ACHN (cell line): ENCODE measurements around the gene ACTRT3.

Experiments used
- DNase-seq: peaks from one replicate; pipeline ENCODE4 v3.0.0-alpha.2; 2015
- in situ Hi-C: cut with HindIII; loops from 2 replicates; pipeline ENCODE4 v1.10.0; 2017; ENCODE audit warnings: low sequenced_read_pairs, low pct_ligation_motif_present, low pct_unique_long_range_greater_than_20kb

The ACTRT3 gene

DNA sequence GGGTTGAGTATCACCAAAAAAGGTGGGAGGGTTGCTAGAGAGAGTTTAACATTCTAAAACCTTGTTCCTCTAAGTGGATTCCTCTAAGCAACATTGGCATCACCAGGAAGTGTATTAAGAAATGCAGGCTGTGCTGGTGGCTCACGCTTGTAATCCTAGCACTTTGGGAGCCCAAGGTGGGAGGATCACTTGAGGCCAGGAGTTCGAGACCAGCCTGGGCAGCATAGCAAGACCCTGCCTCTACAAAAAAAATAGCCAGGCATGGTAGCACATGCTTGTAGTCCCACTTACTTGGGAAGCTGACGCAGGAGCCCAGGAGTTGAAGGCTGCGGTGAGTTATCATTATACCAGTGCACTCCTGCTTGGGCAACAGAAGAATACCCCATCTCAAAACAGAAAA lies 8.5 kb upstream of the ACTRT3 start:
- no peak for DNase-seq
- in situ Hi-C loops: no loop called here

DNA sequence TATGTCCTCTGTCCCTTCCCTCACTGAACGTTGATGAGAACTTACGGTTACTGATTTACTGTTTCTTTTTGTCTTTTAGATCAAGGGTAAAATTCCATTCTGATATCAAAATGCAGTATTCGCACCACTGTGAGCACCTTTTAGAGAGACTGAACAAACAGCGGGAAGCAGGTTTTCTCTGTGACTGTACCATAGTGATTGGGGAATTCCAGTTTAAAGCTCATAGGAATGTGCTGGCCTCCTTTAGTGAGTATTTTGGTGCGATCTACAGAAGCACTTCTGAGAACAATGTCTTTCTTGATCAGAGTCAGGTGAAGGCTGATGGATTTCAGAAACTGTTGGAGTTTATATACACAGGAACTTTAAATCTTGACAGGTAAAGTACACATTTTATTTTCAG lies 4.8 kb upstream of the ACTRT3 start:
- in situ Hi-C loops: no loop called here
- no peak for DNase-seq

DNA sequence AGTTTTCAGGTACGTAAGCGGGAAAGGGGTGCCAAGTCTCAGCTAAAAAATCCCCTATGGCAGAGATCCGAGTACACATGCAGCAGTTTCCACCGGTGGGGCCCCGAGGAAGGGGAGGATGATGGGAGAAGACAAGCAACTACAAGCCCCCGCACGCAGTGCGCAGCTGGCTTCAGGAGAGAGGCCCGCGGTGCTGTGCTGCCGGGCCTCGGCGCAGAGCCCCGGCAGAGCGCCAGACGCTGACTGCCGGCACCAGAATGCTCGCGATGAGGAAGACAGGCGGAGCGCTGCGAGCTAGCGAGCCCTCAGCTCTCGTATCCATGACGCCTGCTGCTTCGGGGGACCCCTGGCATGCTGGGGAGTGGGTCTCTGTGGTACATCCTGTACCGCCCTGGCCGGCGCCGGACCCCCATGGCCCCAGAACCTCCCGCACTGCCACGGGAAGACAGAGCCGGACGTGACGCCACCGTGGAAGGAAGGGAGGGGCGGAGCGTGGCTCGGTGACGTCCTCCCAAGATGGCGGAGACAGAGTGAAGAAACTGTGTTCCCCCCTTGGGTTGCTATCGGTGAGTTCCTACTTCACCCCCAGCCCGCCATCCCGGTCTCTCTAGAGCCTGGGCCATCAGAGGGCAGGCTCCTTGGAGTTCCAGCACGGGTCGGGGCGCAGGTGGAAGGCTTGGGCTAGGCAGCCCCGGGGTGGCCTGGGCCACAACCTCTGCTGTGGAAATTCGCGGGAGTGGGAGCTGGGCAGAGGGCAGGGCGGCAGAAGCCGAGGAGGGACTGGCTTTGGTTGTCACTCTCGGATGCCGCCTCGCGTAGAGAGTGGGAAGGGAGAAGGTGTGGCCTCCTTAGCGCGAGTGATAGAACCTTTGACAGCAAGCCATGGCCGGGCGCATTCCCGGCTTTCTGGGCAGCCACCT lies 3.8 kb upstream of the ACTRT3 start, which contains the start of gene MYNN:
TSS of gene MYNN (plus strand) at position 500 of the 920 bp plus-strand sequence. CDS start 900 bp downstream, outside the sequence.
- in situ Hi-C loops: no loop called here
- DNase-seq: peak; percentile 86

DNA sequence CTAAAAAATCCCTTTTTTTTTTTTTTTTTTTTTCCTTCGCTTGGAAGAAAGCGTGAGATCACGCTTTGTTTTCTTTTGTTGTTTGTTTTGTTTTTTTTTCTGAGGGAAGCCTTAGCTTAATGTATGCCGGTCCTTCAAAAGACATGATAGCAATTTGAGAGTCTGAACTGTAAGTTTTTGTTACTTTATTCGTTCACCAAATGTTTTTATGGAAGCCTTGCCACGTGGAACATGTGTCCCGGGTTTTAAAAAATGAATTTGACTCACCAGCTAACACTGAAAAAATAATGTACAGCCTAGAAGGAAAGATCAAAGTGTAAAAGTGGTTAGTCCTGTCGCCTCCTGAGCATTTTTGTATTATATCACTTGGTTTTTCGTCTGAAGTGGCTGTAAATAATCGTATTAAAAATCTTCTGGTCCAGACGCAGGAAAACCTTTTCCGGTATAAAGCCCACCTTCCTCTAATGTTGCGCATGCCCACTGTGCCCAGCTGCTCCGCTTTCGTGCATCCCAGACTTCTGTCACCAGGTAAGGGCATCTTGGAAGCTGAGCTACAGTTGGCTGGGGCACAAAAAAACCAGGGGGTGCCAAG lies 3.0 kb upstream of the ACTRT3 start:
- in situ Hi-C loops: no loop called here
- DNase-seq: peak; percentile 80

DNA sequence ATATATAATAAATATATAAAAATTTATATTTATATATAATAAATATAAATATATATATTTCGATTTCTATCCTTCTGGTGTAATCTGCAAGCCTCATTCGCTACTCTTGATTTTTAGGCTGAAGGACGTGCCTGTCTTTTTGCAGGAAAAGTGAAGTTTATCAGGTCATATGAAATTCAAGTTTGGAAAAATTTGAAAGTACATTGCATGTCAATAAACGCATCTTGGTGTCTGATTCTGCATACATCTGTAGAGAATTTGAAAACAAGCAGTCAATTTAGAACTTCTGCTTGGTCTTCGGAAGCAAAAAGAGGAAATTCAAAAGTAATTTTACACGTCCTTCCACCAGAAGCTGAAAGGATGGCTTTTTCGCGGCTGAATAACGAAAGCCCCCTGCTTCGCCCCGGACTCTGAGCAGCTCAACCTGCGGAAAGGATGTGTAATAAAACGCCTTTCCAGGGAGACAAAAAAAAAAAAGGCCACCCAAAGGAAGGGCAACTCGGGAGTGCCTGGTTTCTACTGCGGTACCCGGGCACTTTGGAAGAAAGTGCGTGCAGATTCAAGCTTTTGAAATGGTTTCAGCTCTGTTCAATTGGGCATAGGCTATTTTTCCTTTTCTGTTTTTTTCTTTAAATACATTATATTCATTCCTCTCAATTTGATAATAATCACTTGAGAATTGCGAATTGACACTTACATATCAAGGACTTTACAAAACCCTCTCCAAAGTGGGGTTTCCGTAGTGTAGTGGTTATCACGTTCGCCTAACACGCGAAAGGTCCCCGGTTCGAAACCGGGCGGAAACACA lies 2.3 kb upstream of the ACTRT3 start:
- peak; percentile 75 for DNase-seq
- in situ Hi-C loops: no loop called here

DNA sequence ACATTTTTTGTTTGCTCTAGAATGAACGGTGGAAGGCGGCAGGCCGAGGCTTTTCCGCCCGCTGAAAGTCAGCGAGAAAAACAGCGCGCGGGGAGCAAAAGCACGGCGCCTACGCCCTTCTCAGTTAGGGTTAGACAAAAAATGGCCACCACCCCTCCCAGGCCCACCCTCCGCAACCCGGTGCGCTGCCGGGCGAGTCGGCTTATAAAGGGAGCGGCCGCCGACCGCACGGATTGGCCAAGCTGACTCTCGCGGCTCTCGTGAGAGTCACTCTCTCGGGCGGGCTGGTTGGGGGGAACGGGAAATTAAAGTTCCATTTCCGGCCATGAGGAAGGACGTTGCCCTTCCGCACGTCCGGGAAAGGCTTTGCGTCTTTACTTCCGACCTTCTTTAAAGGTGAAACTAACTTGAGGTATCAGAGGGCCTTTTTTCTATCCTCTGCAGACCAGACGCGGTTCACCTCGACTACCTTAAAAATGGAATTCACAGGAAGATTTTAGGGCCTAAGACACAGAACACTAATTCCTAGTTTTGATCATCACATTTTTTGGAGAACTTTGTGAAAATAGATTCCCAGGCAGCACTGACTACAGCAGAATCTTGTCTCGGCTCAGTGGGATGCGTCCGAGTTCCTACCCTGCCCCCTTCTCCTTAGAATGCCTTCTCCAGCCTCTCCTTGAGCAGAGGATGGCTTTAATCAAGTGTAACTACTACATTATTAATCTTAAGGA lies 4.3 kb downstream of the ACTRT3 start, which contains the start of gene TERC:
TSS of gene TERC (minus strand) at position 179 of the 731 bp plus-strand sequence.
- in situ Hi-C loops: no loop called here
- peak; percentile 89 for DNase-seq

DNA sequence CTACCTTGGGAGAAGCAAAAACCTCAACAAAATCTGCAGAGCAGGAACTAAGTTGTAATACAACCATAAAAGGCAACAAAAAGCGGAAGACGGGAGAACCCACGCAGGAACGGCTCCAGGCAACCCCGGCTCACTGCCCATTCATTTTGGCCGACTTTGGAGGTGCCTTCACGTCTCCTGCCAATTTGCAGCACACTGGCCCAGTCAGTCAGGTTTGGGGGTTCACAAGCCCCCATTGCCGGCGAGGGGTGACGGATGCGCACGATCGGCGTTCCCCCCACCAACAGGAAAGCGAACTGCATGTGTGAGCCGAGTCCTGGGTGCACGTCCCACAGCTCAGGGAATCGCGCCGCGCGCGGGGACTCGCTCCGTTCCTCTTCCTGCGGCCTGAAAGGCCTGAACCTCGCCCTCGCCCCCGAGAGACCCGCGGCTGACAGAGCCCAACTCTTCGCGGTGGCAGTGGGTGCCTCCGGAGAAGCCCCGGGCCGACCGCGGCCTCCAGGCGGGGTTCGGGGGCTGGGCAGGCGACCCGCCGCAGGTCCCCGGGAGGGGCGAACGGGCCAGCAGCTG lies 5.0 kb downstream of the ACTRT3 start:
- in situ Hi-C loops: no loop called here
- peak; percentile 39 for DNase-seq

DNA sequence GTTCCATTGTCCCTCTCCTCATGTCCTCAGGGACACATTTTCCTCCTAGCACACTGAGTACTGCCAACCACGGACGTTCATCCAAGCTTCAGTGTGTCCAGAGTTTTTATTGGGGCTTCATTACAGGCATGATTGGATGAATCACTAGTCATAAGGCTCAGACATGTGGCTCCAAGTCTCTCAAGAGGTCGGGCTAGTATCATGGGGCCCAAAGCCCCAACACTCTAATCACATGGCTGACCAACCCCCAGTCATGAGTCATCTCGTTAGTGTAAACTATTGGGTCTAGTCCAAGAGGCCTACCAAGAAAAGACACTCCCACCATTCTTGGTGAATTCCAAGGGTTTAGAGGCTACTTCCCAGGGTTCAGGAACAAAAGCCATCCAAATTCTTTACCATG lies 8.9 kb downstream of the ACTRT3 start:
- in situ Hi-C loops: no loop called here
- DNase-seq: no peak

DNA sequence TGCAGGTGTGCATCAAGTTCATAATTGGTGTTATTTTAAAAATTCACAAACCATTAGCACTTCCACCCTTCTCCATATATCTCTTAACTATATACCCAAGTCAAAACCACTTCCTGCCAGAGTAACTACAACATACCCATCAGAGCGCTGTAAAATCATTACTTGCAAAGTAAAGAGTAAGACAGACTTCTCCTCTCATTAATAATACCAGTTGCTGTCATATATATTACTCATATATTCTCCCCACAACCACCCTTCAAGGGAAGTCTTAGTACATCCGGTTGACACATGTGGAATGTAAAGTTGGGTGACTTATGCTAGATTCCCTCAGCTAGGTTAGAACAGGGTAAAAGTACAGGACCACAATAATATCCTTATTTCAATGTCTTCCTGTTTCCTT lies 10.1 kb downstream of the ACTRT3 start:
- DNase-seq: no peak

DNA sequence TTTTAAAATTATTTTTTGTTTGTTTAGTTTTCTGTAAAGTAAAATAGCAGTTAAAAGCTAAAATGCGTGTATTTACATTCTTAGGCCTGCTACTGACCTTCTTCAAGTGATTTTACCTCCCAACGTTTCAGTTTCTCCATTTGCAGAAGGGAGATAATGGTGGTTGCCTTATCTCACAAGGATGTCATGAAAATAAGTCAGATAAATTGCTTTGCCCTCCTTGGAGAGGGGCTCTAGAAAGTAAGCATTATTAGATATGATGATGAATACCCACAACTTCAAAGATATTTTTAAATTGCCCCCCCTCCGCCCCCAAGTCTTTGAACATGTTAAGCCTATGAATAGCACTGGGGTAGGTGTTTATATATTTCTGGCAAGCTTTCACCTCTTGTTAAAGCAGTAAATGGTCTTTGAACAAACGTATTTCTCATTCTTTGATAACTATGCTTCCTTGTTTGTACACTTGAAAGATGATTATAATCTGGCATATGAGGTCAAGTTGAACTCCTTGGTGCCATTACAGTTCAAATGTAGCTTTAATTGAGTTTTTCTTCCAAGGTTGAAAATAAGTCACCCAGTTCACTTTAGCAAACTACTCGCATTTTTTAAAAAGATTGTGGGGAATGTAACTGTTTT lies 10.9 kb downstream of the ACTRT3 start:
- no peak for DNase-seq
- in situ Hi-C loops: no loop called here

More for the DNA sequence above, 10.1 kb downstream of the ACTRT3 start:
- in situ Hi-C loops: no loop called here

DNA sequence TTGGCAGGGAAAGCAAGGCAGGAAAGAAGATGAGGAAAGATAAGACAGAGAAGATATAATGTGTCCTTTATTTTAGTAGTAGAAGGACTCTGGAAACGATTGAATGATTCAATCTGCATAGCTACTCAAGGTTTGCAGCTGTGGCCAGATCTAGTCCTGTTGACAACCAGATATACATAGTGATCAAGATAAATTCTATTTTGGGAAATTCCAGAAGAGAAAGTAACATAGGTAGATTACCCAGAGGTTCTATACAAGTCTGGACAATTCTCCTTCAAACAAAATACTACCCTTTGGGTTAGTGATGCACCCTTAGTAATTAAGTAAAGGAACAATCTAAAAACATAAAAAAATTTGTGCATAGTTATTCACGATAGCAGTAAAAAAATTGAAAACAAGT lies 13.9 kb downstream of the ACTRT3 start:
- in situ Hi-C loops: no loop called here
- DNase-seq: no peak

DNA sequence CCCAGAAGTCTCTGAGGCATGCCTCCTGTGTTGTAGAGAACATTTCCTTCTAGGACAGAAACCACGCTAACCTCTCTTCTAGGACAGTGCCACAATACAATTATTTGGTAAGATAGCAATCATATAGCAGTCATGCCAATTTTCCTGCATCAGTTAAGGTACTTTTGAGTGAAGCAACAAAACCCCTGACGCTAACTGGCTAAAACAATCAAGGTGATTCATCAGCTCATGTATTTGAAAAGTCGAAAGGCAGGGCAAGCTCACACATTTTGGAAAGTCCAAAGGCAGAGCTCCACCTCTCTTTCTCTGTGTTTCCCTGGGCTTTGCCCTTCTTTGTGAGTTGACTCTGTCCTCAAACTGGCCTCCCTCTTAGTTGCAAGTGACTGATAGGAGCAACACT lies 14.7 kb downstream of the ACTRT3 start:
- in situ Hi-C loops: no loop called here
- DNase-seq: no peak

DNA sequence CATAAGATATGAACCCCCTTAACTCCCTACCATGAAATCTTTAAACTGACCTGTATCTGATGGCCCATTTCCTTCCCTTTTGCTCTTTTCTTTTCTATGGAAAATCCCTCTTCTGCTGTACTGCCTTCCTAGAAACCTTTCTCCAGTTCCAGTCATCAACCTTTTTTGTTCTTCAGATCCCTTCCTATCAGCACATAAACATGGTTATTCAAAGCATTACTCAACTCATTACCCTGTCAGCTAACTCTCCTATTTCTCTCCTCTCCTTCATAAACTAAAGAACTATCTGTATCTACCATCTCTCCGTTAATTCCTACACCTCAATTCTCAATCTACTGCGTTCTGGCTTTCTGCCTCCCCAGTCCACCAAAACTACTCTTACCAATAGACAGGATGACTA lies 17.5 kb downstream of the ACTRT3 start:
- in situ Hi-C loops: no loop called here
- DNase-seq: no peak

DNA sequence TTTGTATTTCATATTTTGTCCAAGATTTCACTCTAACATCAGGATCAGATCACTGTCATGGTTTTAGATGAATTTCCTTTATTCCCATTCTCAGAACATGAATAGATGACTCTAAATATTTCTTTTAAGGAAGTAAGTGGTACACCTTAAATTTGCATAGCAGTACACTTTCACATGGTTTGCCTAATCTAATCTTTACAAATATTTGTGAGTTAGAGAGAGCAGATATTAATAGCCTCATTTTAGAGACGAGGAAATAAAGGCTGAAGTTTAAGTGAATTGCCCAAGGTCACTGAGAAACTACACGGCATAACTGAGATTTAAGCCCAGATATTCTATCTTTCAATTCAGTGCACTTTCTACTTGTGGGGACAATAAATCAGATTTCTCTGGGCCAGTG lies 18.7 kb downstream of the ACTRT3 start:
- DNase-seq: no peak
- in situ Hi-C loops: no loop called here

DNA sequence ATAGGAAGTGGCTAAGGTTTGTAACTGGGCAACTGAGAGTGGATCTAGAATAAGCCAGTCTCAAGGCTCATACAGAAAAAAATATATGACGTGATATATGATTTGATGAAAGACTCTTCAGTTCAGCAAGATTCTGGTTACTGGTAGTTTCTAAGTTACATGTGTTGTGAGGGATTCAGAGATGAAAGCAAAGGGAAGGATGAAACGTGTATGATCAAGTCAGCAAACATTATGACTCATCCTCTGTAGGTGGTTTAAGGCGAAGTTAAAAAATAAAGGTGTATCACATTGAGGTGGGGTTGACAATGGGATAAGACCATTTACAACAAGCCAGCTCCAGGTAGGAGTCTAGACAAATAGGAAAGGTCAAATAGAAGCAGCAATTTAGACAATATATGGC lies 20.7 kb downstream of the ACTRT3 start:
- in situ Hi-C loops: no loop called here
- DNase-seq: no peak

DNA sequence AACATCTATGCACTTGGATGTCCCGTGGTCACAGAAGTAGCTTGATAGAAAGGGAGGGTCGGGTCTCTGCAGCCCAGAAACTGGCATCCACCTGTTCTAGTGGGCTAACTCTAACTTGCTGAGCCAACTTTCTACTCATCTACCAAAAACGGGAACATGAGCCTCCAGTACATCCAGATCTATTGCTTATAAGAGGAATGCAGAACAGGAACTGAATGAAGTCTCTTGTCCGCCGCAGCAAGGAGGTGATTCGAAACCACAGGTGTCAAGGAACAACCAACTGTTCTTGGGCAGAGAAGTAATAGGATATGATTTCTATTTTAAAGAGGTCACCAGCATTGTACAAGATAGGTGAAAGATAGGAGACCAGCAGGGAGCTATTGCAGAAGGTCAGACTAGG lies 22.4 kb downstream of the ACTRT3 start:
- DNase-seq: no peak
- in situ Hi-C loops: no loop called here

DNA sequence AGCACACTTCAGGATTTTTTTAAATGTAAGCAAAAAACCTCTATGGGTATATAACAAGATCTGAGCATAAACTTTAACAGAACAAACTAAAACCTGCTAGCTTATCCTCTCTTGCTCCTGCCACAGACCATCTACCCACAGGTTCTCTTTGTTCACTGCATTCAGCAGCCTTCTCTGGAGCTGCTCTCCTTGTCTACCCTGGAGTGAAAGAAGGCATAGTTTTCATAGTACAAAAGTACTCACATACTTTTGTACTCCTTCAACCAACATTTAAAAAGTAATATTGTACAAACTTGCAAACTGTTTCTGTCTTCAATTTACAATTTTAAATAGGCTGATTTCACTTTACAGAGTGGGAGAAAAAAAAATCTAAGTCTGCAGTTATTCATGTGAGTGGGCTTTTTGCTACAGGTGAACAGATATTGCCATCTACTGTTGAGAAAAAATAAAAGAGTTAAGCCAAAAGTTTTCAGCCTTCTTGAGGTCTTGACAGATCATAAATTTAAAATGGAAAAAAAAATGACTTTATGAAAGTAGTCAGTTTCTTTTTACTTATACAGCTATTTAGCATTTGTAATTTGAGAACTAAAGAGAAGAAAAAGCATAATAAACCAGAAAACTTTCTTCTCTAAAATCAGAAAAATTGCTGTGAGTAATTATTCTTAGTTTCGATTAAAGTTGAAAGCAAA lies 24.9 kb downstream of the ACTRT3 start:
- in situ Hi-C loops: no loop called here

More for the DNA sequence above, 24.9 kb downstream of the ACTRT3 start:
- peak; percentile 36 for DNase-seq
